Right atrium auricular region (tissue), 2 donors: ENCODE measurements around the gene SLTM. TPM values are rescaled to one million over a fixed set of nuclear protein-coding genes. Genes with fewer than 3 reads are reported as not detected.
A peak's percentile ranks its signal among the peaks of the same experiment; 100 is the strongest.

Experiments used
- DNase-seq: peaks from one replicate; pipeline ENCODE4 v3.0.0-alpha.2; 2019; ENCODE audit warnings: low spot score
- H3K27ac ChIP-seq, 2 donors: fragments of 200-600 bp; sonication (generic); 1 replicate in 1 of 2; 2 replicates in 1 of 2; pipeline ENCODE4 v1.5.1; 2016 to 2019
- H3K27me3 ChIP-seq, 2 donors: fragments of 200-600 bp; sonication (generic); one replicate each; pipeline versions ENCODE4 v1.5.1 to v1.6.0; 2017 to 2019
- H3K36me3 ChIP-seq: fragments of 200-600 bp; sonication (generic); one replicate; pipeline ENCODE4 v1.5.1; 2016
- H3K4me1 ChIP-seq, 2 donors: fragments of 200-600 bp; sonication (generic); one replicate each; pipeline versions ENCODE4 v1.5.1 to v1.6.0; 2017 to 2019
- H3K4me3 ChIP-seq, 2 donors: fragments of 200-600 bp; sonication (generic); 1 replicate in 1 of 2; 2 replicates in 1 of 2; pipeline ENCODE4 v1.5.1; 2017 to 2019; ENCODE audit warnings: mild to moderate bottlenecking in 1 of 2, moderate library complexity in 1 of 2
- H3K9me3 ChIP-seq, 2 donors: fragments of 200-600 bp; sonication (generic); one replicate each; pipeline ENCODE4 v1.5.1; 2019
- total RNA-seq, 2 donors: library from RNA; depleted of rRNA; stranded (reverse); fragments of >200 nt; gene quantifications; one replicate each; pipeline ENCODE4 v1.1.0, GENCODE V29; 2016
- TF ChIP-seq, protein P1 (sequence below), 2 donors: fragments of 200-600 bp; sonication (generic); IDR thresholded peaks; one replicate each; pipeline ENCODE4 v1.5.1; 2019; ENCODE audit warnings: antibody characterized with exemption in 2 of 2

Gene SLTM
- 10 to 100 TPM; 39.9 to 62.3 TPM for total RNA-seq

DNA sequence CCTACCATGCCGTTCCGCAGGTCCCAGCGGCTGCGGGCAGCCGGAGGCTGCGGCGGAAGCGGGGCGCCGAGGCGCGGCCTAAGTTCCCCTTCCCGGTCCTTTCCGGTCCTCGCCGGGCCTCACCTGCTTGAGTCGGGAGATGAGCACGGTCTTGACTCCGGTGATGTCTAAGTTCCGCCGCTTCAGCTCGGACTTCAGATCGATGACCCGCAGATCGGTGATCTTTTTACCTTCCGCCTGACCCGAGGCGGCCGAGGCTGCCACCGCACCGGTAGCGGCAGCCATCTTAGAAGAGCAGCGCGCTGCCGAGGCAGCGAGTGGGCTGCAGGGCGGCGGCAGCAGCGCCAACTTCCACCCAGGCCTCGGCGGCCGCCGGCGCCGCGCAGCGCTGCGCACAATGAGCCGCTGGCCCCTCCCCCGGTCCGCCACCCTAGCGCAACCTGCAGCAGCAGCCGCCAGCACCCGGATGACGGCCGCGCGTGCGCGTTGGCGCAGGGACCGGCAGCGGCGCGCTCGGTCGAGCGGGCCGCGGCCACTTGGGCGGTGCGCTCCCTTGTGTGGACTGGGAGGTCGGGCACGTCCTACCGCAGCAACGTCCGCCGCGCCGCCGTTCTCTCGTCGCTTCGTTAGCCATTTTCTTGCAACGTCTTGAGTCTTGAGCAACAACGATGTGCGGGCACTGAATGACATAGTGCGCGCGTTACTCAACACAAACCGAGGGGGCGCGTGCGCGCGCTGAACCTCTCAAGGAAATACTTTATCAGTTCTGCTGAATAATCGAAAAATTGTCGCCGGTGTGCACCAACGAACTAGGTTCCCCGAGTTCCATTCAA is at the start of gene SLTM:
TSS of gene SLTM (minus strand) at position 399 of the 833 bp plus-strand sequence. CDS start at position 285, 114 bp downstream.
- H3K9me3 ChIP-seq: no peaks in the 10 kb centered on the region
- DNase-seq: peak; percentile 96
- TF ChIP-seq, protein P1, sequence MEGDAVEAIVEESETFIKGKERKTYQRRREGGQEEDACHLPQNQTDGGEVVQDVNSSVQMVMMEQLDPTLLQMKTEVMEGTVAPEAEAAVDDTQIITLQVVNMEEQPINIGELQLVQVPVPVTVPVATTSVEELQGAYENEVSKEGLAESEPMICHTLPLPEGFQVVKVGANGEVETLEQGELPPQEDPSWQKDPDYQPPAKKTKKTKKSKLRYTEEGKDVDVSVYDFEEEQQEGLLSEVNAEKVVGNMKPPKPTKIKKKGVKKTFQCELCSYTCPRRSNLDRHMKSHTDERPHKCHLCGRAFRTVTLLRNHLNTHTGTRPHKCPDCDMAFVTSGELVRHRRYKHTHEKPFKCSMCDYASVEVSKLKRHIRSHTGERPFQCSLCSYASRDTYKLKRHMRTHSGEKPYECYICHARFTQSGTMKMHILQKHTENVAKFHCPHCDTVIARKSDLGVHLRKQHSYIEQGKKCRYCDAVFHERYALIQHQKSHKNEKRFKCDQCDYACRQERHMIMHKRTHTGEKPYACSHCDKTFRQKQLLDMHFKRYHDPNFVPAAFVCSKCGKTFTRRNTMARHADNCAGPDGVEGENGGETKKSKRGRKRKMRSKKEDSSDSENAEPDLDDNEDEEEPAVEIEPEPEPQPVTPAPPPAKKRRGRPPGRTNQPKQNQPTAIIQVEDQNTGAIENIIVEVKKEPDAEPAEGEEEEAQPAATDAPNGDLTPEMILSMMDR (IDR thresholded peaks at IDR 0.05): peak in 1 of 2 donors; percentile 42
- peak within 1 kb of the TSS; percentile 86 to 89 for H3K4me3 ChIP-seq
- H3K36me3 ChIP-seq: peaks cover 12% of the 10 kb centered on the region
- peak within 1 kb of the TSS; percentile 97 to 99 for H3K27ac ChIP-seq
- H3K4me1 ChIP-seq: peaks cover 0 to 25% of the 10 kb centered on the region in 2 donors
- H3K27me3 ChIP-seq: no peaks in the 10 kb centered on the region

DNA sequence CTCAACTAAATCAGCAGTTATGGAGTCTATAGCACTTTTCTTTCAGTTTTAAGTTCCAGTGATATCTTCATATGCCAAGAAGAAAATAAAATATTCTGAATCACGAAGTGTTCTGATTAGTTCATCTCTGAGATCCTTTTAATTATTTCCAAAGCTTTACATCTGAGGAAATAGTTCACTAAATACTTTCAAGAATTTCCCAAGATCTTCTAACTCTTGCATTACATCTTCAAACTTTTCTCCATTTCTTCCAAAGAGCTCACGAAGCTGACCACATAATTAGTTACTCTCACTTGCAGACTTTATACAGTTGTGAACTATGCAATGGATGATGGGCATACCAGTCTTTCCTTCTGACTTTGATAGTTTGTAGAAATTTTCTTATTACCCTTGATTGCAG is 49.8 kb upstream of the SLTM start:
- Histone ChIP-seq H3K36me3 (no peaks in the 10 kb centered on the region), H3K4me3 (no peak overlapping the region), H3K4me1 (no peaks in the 10 kb centered on the region), H3K27ac (no peak overlapping the region), H3K27me3 (no peaks in the 10 kb centered on the region), H3K9me3 (no peaks in the 10 kb centered on the region)
- TF ChIP-seq, protein P1 (IDR thresholded peaks at IDR 0.05): no peak
- no peak for DNase-seq

DNA sequence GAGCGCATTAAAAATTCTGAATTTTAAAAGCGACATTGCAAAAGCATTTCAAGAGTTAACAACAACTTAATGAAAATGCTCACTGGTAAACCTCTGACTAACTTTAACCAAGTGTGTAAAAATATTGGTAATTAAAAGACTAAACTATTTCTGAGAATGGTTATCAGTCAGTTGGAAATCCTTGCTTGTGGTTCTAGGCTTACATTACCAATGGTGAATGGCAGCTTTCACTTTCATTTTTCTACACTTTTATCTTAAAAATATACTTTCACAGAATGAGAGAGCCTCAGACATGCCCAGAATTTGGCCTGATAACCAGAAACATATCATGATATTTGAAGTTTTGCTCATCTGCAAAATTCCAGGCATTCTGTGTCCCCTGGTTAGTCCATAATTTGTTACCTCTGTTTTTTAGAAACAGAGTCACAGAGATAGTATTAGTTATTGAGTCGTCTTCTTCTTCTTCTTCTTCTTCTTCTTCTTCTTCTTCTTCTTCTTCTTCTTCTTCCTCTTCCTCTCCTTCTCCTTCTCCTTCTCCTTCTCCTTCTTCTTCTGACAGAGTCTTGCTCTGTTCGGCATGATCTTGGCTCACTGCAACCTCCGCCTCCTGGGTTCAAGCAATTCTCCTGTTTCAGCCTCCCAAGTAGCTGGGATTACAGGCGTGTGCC is 48.5 kb upstream of the SLTM start:
- H3K9me3 ChIP-seq: no peaks in the 10 kb centered on the region
- H3K36me3 ChIP-seq: no peaks in the 10 kb centered on the region
- H3K4me3 ChIP-seq: no peak overlapping the region
- TF ChIP-seq, protein P1 (IDR thresholded peaks at IDR 0.05): no peak
- no peak for DNase-seq
- H3K27me3 ChIP-seq: no peaks in the 10 kb centered on the region
- no peaks in the 10 kb centered on the region for H3K4me1 ChIP-seq
- no peak overlapping the region for H3K27ac ChIP-seq

DNA sequence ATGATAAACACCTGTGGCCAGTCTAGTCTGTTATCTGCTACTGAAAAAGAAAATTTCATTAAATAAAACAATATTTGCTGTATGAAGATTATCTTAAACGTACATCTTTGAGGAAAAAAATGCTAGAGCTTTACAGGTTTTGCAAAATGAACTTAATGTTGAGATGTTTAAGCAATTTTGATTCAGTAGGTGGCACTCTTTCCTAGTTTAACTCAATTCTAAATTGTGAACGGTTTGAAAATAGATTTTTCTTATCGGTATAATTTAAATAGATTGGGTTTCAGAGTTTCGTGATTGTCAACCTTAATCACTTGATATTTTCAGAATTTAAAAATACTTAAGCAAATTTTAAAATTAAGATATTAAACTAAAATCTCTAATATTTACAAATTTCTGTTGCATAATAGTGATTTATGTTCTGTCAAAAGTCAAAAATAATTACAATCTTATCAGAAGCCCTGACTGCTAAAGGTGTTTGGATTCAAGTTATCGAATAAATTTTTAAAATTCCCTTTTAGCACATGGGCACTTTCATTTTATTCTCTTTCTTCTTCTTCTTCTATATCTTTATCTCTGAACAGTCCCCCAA is 47.0 kb upstream of the SLTM start:
- H3K4me1 ChIP-seq: no peaks in the 10 kb centered on the region
- H3K27ac ChIP-seq: no peak overlapping the region
- no peaks in the 10 kb centered on the region for H3K36me3 ChIP-seq
- H3K27me3 ChIP-seq: no peaks in the 10 kb centered on the region
- H3K9me3 ChIP-seq: no peaks in the 10 kb centered on the region
- TF ChIP-seq, protein P1 (IDR thresholded peaks at IDR 0.05): peak; percentile 37 to 68
- DNase-seq: no peak
- H3K4me3 ChIP-seq: no peak overlapping the region

DNA sequence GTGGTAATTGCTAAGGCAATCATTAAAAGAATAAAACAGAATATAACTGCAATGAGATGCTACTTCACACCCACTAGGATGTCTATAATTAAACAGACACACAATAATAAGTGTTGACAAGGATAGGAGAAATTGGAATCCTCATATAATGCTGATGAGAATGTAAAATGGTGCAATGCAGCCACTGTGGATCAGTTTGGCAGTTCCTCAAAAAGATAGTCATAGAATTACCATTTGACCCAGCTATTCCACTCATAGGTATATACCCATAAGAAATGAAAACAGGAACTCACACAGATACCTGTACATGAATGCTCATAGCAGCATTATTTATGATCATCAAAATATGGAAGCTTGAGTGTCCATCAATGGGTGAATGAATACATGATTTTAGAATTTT is 44.4 kb upstream of the SLTM start:
- H3K36me3 ChIP-seq: no peaks in the 10 kb centered on the region
- H3K27me3 ChIP-seq: no peaks in the 10 kb centered on the region
- H3K4me1 ChIP-seq: no peaks in the 10 kb centered on the region
- no peak for DNase-seq
- no peak overlapping the region for H3K27ac ChIP-seq
- TF ChIP-seq, protein P1 (IDR thresholded peaks at IDR 0.05): no peak
- no peaks in the 10 kb centered on the region for H3K9me3 ChIP-seq
- H3K4me3 ChIP-seq: no peak overlapping the region
